Liver (tissue), 9 donors: ENCODE measurements around the gene FAM13C. TPM values are rescaled to one million over a fixed set of nuclear protein-coding genes. Genes with fewer than 3 reads are reported as not detected.

Source experiments
- DNase-seq: peaks from one replicate; pipeline ENCODE4 v3.0.0-alpha.2; 2017; ENCODE audit warnings: low spot score
- H3K27ac ChIP-seq, 2 donors: one replicate each; pipeline ENCODE4 v1.7.0; 2013; ENCODE audit warnings: inconsistent platforms in 2 of 2, low read length in 2 of 2, control low read depth in 1 of 2, low read depth in 1 of 2, mild to moderate bottlenecking in 1 of 2
- H3K27me3 ChIP-seq, 4 donors: one replicate each; pipeline versions ENCODE4 v1.6.1 to v1.7.0; 2013; ENCODE audit warnings: low read length in 3 of 4, inconsistent platforms in 1 of 4, mild to moderate bottlenecking in 1 of 4, moderate library complexity in 1 of 4; ENCODE audit not compliant: control insufficient read depth in 4 of 4, insufficient read depth in 4 of 4
- H3K36me3 ChIP-seq, 4 donors: one replicate each; pipeline versions ENCODE4 v1.6.1 to v1.7.0; 2013; ENCODE audit warnings: low read length in 3 of 4, mild to moderate bottlenecking in 3 of 4, low read depth in 1 of 4, moderate library complexity in 1 of 4; ENCODE audit not compliant: control insufficient read depth in 4 of 4, insufficient read depth in 3 of 4
- H3K4me1 ChIP-seq, 4 donors: one replicate each; pipeline versions ENCODE4 v1.6.1 to v1.7.0; 2013; ENCODE audit warnings: low read length in 3 of 4, mild to moderate bottlenecking in 3 of 4, moderate library complexity in 1 of 4; ENCODE audit not compliant: control insufficient read depth in 4 of 4, insufficient read depth in 4 of 4
- H3K4me3 ChIP-seq, 3 donors: one replicate each; pipeline versions ENCODE4 v1.6.1 to v1.7.0; 2013; ENCODE audit warnings: low read length in 3 of 3, control low read depth in 1 of 3, low read depth in 1 of 3, mild to moderate bottlenecking in 1 of 3
- H3K9ac ChIP-seq, 2 donors: one replicate each; pipeline ENCODE4 v1.7.0; 2013; ENCODE audit warnings: low read length in 2 of 2, mild to moderate bottlenecking in 2 of 2, moderate library complexity in 2 of 2, control low read depth in 1 of 2, low read depth in 1 of 2
- H3K9me3 ChIP-seq, 4 donors: one replicate each; pipeline versions ENCODE4 v1.6.1 to v1.7.0; 2013; ENCODE audit warnings: low read length in 3 of 4; ENCODE audit not compliant: control insufficient read depth in 4 of 4
- EGR1 ChIP-seq, 2 donors: IDR thresholded peaks; 2 replicates each; pipeline ENCODE4 v1.6.1; 2016 to 2018; ENCODE audit warnings: antibody characterized with exemption in 2 of 2, low read depth in 2 of 2
- FOXA1 ChIP-seq: IDR thresholded peaks from 2 replicates; pipeline ENCODE4 v1.6.1; 2016; ENCODE audit warnings: antibody characterized with exemption
- FOXA2 ChIP-seq: IDR thresholded peaks from 2 replicates; pipeline ENCODE4 v1.6.1; 2016; ENCODE audit warnings: antibody characterized with exemption
- GABPA ChIP-seq, 2 donors: IDR thresholded peaks in 1 of 2; conservative IDR thresholded peaks in 1 of 2; 2 replicates each; pipeline ENCODE4 v1.6.1; 2016; ENCODE audit warnings: antibody characterized with exemption in 2 of 2, mild to moderate bottlenecking in 1 of 2, moderate library complexity in 1 of 2
- HNF4A ChIP-seq, 2 donors: conservative IDR thresholded peaks; 2 replicates each; pipeline ENCODE4 v1.6.1; 2016; ENCODE audit warnings: antibody characterized with exemption in 2 of 2, mild to moderate bottlenecking in 2 of 2
- HNF4G ChIP-seq: IDR thresholded peaks from 2 replicates; pipeline ENCODE4 v1.6.1; 2016; ENCODE audit warnings: antibody characterized with exemption
- JUND ChIP-seq, 2 donors: IDR thresholded peaks; 2 replicates each; pipeline ENCODE4 v1.6.1; 2016; ENCODE audit warnings: antibody characterized with exemption in 2 of 2
- NR2F2 ChIP-seq: IDR thresholded peaks from 2 replicates; pipeline ENCODE4 v1.6.1; 2016; ENCODE audit warnings: antibody characterized with exemption
- RAD21 ChIP-seq, 2 donors: IDR thresholded peaks; 2 replicates each; pipeline ENCODE4 v1.6.1; 2016; ENCODE audit warnings: antibody characterized with exemption in 2 of 2, mild to moderate bottlenecking in 2 of 2
- RXRA ChIP-seq, 2 donors: IDR thresholded peaks; 2 replicates each; pipeline ENCODE4 v1.6.1; 2017 to 2018; ENCODE audit warnings: antibody characterized with exemption in 2 of 2, mild to moderate bottlenecking in 1 of 2
- SP1 ChIP-seq: IDR thresholded peaks from 2 replicates; pipeline ENCODE4 v1.6.1; 2018; ENCODE audit warnings: antibody characterized with exemption, mild to moderate bottlenecking
- TAF1 ChIP-seq: conservative IDR thresholded peaks from 2 replicates; pipeline ENCODE4 v1.6.1; 2016; ENCODE audit warnings: antibody characterized with exemption, mild to moderate bottlenecking
- YY1 ChIP-seq: IDR thresholded peaks from 2 replicates; pipeline ENCODE4 v1.6.1; 2016; ENCODE audit warnings: antibody characterized with exemption, mild to moderate bottlenecking
- WGBS: extraction: QIAGEN DNeasy Blood & Tissue Kit; methylation state at CpG from one replicate; pipeline ENCODE4 v1.1.7; 2013; 5-methylcytosine and 5-hydroxymethylcytosine counted together
- polyA plus RNA-seq, 2 donors: library from polyadenylated mRNA; stranded (reverse) in 1 of 2; unstranded in 1 of 2; fragments of 200-250 nt in 1 of 2; fragments of >200 nt in 1 of 2; fragmentation: Nextera tagmentation in 1 of 2; extraction: Ambion mirVana in 1 of 2; gene quantifications; one replicate each; pipeline versions ENCODE4 v1.2.1 to v1.2.3, GENCODE V29; 2013 to 2015
- total RNA-seq, 2 donors: library from RNA; depleted of rRNA; stranded (reverse); fragments of >200 nt; gene quantifications; one replicate each; pipeline ENCODE4 v1.2.3, GENCODE V29; 2014
- TF ChIP-seq, protein P1 (sequence below): IDR thresholded peaks from 2 replicates; pipeline ENCODE4 v1.6.1; 2016; ENCODE audit warnings: antibody characterized with exemption
- TF ChIP-seq, protein P2 (sequence below): IDR thresholded peaks from 2 replicates; pipeline ENCODE4 v1.6.1; 2016; ENCODE audit warnings: antibody characterized with exemption
- TF ChIP-seq, protein P3 (sequence below): IDR thresholded peaks from 2 replicates; pipeline ENCODE4 v1.6.1; 2016; ENCODE audit warnings: antibody characterized with exemption, mild to moderate bottlenecking
- TF ChIP-seq, protein P4 (sequence below): IDR thresholded peaks from 2 replicates; pipeline ENCODE4 v1.6.1; 2016; ENCODE audit warnings: antibody characterized with exemption
- TF ChIP-seq, protein P5 (sequence below): fragments of 150-350 bp; IDR thresholded peaks from 2 replicates; pipeline ENCODE4 v1.5.1; 2017; ENCODE audit warnings: improper control_type of control experiment, low read depth, low read length; ENCODE audit not compliant: missing input control
- donor health status: healthy.
- donor health status: healthy.
- donor health status: healthy.
- donor health status: healthy.
- donor health status: healthy.

The FAM13C gene
- total and polyA plus RNA-seq, 4 donors: 0.87 to 2.4 (median 2.1) TPM

DNA sequence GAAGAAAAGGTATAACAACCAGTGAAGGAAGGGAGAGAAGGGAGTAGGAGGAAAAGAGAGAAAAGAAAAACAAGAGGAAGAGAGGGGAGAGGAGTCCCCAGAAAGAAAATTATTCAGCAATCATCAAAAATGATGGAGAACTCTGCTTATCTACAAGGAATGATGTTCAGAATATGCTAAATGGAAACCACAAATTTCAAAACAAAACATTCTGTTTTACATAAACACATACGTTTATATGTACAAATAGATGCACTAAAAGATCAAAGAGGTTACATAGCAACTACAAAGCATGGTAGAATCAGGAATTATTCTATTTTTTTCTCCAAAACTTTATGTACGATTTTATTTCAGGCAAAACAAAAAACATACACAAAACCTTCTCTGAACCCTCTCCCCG is 91.9 kb downstream of the FAM13C start (continued):
- TF ChIP-seq, protein P1, sequence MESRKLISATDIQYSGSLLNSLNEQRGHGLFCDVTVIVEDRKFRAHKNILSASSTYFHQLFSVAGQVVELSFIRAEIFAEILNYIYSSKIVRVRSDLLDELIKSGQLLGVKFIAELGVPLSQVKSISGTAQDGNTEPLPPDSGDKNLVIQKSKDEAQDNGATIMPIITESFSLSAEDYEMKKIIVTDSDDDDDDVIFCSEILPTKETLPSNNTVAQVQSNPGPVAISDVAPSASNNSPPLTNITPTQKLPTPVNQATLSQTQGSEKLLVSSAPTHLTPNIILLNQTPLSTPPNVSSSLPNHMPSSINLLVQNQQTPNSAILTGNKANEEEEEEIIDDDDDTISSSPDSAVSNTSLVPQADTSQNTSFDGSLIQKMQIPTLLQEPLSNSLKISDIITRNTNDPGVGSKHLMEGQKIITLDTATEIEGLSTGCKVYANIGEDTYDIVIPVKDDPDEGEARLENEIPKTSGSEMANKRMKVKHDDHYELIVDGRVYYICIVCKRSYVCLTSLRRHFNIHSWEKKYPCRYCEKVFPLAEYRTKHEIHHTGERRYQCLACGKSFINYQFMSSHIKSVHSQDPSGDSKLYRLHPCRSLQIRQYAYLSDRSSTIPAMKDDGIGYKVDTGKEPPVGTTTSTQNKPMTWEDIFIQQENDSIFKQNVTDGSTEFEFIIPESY: no peak
- TF ChIP-seq, protein P2, sequence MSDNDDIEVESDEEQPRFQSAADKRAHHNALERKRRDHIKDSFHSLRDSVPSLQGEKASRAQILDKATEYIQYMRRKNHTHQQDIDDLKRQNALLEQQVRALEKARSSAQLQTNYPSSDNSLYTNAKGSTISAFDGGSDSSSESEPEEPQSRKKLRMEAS: no peak
- TF ChIP-seq GABPA (IDR thresholded peaks at IDR 0.05 in 1 of 2, conservative IDR thresholded peaks at IDR 0.05 in 1 of 2): no peak

DNA sequence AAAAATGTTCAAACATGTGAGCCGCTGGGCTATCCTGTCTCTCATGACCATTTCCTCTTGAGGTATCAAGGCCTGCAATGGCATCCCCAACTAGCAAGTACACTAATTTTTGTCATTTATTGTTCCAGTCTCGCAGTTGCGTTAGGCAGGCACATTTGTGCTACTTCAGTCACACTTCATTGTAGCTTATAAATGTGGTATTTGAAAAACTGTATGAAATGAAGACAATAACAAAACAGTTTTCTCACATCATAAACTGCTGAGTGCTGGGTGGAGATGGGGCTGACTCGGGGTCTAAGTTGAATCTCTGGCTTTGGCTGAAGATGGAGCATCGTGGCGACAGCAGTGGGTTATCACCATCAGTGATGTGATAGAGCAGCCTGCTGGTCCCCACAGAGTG is 92.7 kb downstream of the FAM13C start:
- Histone ChIP-seq H3K4me1 (no peaks in the 10 kb centered on the region), H3K4me3 (no peak overlapping the region), H3K9ac (no peak overlapping the region), H3K27me3 (no peaks in the 10 kb centered on the region), H3K36me3 (no peaks in the 10 kb centered on the region), H3K27ac (no peak overlapping the region), H3K9me3 (no peaks in the 10 kb centered on the region)
- WGBS: 94% methylated on average over 6 of the region's 6 CpGs
- no peak for DNase-seq
- TF ChIP-seq JUND (IDR thresholded peaks at IDR 0.05): no peak
- TF ChIP-seq YY1: no peak
- TF ChIP-seq SP1: no peak
- no peak for TF ChIP-seq FOXA2
- no peak for TF ChIP-seq HNF4G
- no peak for TF ChIP-seq TAF1
- TF ChIP-seq, protein P3, sequence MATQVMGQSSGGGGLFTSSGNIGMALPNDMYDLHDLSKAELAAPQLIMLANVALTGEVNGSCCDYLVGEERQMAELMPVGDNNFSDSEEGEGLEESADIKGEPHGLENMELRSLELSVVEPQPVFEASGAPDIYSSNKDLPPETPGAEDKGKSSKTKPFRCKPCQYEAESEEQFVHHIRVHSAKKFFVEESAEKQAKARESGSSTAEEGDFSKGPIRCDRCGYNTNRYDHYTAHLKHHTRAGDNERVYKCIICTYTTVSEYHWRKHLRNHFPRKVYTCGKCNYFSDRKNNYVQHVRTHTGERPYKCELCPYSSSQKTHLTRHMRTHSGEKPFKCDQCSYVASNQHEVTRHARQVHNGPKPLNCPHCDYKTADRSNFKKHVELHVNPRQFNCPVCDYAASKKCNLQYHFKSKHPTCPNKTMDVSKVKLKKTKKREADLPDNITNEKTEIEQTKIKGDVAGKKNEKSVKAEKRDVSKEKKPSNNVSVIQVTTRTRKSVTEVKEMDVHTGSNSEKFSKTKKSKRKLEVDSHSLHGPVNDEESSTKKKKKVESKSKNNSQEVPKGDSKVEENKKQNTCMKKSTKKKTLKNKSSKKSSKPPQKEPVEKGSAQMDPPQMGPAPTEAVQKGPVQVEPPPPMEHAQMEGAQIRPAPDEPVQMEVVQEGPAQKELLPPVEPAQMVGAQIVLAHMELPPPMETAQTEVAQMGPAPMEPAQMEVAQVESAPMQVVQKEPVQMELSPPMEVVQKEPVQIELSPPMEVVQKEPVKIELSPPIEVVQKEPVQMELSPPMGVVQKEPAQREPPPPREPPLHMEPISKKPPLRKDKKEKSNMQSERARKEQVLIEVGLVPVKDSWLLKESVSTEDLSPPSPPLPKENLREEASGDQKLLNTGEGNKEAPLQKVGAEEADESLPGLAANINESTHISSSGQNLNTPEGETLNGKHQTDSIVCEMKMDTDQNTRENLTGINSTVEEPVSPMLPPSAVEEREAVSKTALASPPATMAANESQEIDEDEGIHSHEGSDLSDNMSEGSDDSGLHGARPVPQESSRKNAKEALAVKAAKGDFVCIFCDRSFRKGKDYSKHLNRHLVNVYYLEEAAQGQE: no peak
- no peak for TF ChIP-seq FOXA1
- TF ChIP-seq HNF4A (conservative IDR thresholded peaks at IDR 0.05): no peak
- TF ChIP-seq, protein P4, sequence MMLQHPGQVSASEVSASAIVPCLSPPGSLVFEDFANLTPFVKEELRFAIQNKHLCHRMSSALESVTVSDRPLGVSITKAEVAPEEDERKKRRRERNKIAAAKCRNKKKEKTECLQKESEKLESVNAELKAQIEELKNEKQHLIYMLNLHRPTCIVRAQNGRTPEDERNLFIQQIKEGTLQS: no peak
- TF ChIP-seq, protein P5, sequence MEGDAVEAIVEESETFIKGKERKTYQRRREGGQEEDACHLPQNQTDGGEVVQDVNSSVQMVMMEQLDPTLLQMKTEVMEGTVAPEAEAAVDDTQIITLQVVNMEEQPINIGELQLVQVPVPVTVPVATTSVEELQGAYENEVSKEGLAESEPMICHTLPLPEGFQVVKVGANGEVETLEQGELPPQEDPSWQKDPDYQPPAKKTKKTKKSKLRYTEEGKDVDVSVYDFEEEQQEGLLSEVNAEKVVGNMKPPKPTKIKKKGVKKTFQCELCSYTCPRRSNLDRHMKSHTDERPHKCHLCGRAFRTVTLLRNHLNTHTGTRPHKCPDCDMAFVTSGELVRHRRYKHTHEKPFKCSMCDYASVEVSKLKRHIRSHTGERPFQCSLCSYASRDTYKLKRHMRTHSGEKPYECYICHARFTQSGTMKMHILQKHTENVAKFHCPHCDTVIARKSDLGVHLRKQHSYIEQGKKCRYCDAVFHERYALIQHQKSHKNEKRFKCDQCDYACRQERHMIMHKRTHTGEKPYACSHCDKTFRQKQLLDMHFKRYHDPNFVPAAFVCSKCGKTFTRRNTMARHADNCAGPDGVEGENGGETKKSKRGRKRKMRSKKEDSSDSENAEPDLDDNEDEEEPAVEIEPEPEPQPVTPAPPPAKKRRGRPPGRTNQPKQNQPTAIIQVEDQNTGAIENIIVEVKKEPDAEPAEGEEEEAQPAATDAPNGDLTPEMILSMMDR: no peak
- TF ChIP-seq RAD21 (IDR thresholded peaks at IDR 0.05): no peak
- TF ChIP-seq, protein P1: no peak
- TF ChIP-seq EGR1 (IDR thresholded peaks at IDR 0.05; ENCODE audit: low read depth in 2 of 2): no peak
- no peak for TF ChIP-seq RXRA (IDR thresholded peaks at IDR 0.05)
- no peak for TF ChIP-seq NR2F2
